Kasumi-1 (cell line): ENCODE results near the gene VIPR2.

Experiments used
- DNase-seq, 2 experiments: peaks; one replicate each; lab custom pipeline; 2025; lab: John Stamatoyannopoulos, UW

The VIPR2 gene

GRCh38 chr7:159157714-159158113, 13.0 kb upstream of the VIPR2 start:
- DNase-seq: no peak

- no peak for DNase-seq
Observed at GRCh38 chr7:159156436-159157245, 12.0 kb upstream of the VIPR2 start.

- DNase-seq: no peak
Observed at GRCh38 chr7:159155410-159155809, 10.7 kb upstream of the VIPR2 start.

- no peak for DNase-seq
Observed at GRCh38 chr7:159154243-159154642, 9.6 kb upstream of the VIPR2 start.

GRCh38 chr7:159153511-159153910, 8.8 kb upstream of the VIPR2 start:
- no peak for DNase-seq

GRCh38 chr7:159152816-159153215, 8.1 kb upstream of the VIPR2 start:
- no peak for DNase-seq

GRCh38 chr7:159151231-159151630, 6.6 kb upstream of the VIPR2 start:
- DNase-seq: no peak

- no peak for DNase-seq
Observed at GRCh38 chr7:159149488-159149887, 4.8 kb upstream of the VIPR2 start.

GRCh38 chr7:159148430-159149395, 4.0 kb upstream of the VIPR2 start:
- no peak for DNase-seq

GRCh38 chr7:159147687-159148086, 3.0 kb upstream of the VIPR2 start:
- DNase-seq: no peak

- DNase-seq: no peak
Observed at GRCh38 chr7:159147246-159147645, 2.6 kb upstream of the VIPR2 start.

- DNase-seq: no peak
Observed at GRCh38 chr7:159146084-159146858, 1.6 kb upstream of the VIPR2 start.

GRCh38 chr7:159145490-159145855, 806 bp upstream of the VIPR2 start:
- DNase-seq: no peak

GRCh38 chr7:159143780-159144757, 598 bp downstream of the VIPR2 start:
- no peak for DNase-seq

GRCh38 chr7:159142730-159143129, 1.9 kb downstream of the VIPR2 start:
- no peak for DNase-seq

- no peak for DNase-seq
Observed at GRCh38 chr7:159142199-159142598, 2.5 kb downstream of the VIPR2 start.

GRCh38 chr7:159141660-159142059, 3.0 kb downstream of the VIPR2 start:
- DNase-seq: no peak

- no peak for DNase-seq
Observed at GRCh38 chr7:159141167-159141566, 3.5 kb downstream of the VIPR2 start.

- DNase-seq: no peak
Observed at GRCh38 chr7:159140170-159140910, 4.3 kb downstream of the VIPR2 start.

- no peak for DNase-seq
Observed at GRCh38 chr7:159139639-159140038, 5.0 kb downstream of the VIPR2 start.
